H1 (cell line): ENCODE results near the gene CPNE8. TPM values are rescaled to one million over a fixed set of nuclear protein-coding genes. Genes with fewer than 3 reads are reported as not detected.

Experiments used
- EP300 ChIP-seq, 2 experiments: IDR thresholded peaks; 1 replicate in 1 of 2; 2 replicates in 1 of 2; pipeline ENCODE4 v1.6.1; 2011 to 2012; ENCODE audit warnings: low read depth in 2 of 2, low read length in 2 of 2, mild to moderate bottlenecking in 2 of 2, borderline replicate concordance in 1 of 2, inconsistent platforms in 1 of 2, moderate library complexity in 1 of 2
- KDM4A ChIP-seq: IDR thresholded peaks from one replicate; pipeline ENCODE4 v1.7.1; 2012; ENCODE audit warnings: low read depth, mild to moderate bottlenecking, moderate library complexity, low read length, inconsistent platforms; ENCODE audit not compliant: severe bottlenecking
- RAD21 ChIP-seq, 2 experiments: IDR thresholded peaks in 1 of 2; conservative IDR thresholded peaks in 1 of 2; 2 replicates each; pipeline ENCODE4 v1.6.1; 2011; ENCODE audit warnings: low read depth in 2 of 2, low read length in 2 of 2, improper control_type of control experiment in 1 of 2, inconsistent platforms in 1 of 2, mild to moderate bottlenecking in 1 of 2, moderate library complexity in 1 of 2
- RFX5 ChIP-seq: IDR thresholded peaks from 2 replicates; pipeline ENCODE4 v1.6.1; 2011; ENCODE audit warnings: low read depth, low read length, improper control_type of control experiment, borderline replicate concordance
- SAP30 ChIP-seq: fragments of 300-600 bp; sonication (generic); IDR thresholded peaks from 2 replicates; pipeline ENCODE4 v1.7.1; 2012; ENCODE audit warnings: low read length, moderate library complexity, mild to moderate bottlenecking, inconsistent platforms; ENCODE audit not compliant: insufficient read depth, insufficient replicate concordance
- YY1 ChIP-seq: IDR thresholded peaks from 2 replicates; pipeline ENCODE4 v1.6.1; 2011; ENCODE audit warnings: low read depth, mild to moderate bottlenecking, low read length
- polyA plus RNA-seq, 7 experiments: library from polyadenylated mRNA; depleted of rRNA in 3 of 7; stranded (reverse) in 5 of 7; unstranded in 2 of 7; fragments of >200 nt in 5 of 7; fragments of 200-250 nt in 2 of 7; gene quantifications; 1 replicate in 5 of 7; 2 replicates in 1 of 7; 4 replicates in 1 of 7; pipeline versions ENCODE4 v1.2.1 to v1.2.3, GENCODE V29; 2011 to 2013; ENCODE audit warnings: missing spikeins in 2 of 7, mixed read lengths in 2 of 7
- total RNA-seq: library from RNA; stranded (reverse); fragmentation: NEBNext Ultra II Directional; extraction: Animal tissue kit (Norgen Biotek cat#: 25700); gene quantifications from 2 replicates; pipeline ENCODE4 v1.2.1, GENCODE V29; 2021
- TF ChIP-seq, protein P1 (sequence below): fragments of 300-600 bp; sonication (generic); IDR thresholded peaks from 2 replicates; pipeline ENCODE4 v1.7.1; 2012; ENCODE audit warnings: low read length, moderate library complexity, mild to moderate bottlenecking, inconsistent platforms; ENCODE audit not compliant: insufficient replicate concordance

Gene CPNE8
- total and polyA plus RNA-seq, 2 of the 8 experiments (the other 6 are each of a cell fraction or from before 2014, with no cell fraction given) = 2.5 to 6.8 TPM

- TF ChIP-seq, protein P1, sequence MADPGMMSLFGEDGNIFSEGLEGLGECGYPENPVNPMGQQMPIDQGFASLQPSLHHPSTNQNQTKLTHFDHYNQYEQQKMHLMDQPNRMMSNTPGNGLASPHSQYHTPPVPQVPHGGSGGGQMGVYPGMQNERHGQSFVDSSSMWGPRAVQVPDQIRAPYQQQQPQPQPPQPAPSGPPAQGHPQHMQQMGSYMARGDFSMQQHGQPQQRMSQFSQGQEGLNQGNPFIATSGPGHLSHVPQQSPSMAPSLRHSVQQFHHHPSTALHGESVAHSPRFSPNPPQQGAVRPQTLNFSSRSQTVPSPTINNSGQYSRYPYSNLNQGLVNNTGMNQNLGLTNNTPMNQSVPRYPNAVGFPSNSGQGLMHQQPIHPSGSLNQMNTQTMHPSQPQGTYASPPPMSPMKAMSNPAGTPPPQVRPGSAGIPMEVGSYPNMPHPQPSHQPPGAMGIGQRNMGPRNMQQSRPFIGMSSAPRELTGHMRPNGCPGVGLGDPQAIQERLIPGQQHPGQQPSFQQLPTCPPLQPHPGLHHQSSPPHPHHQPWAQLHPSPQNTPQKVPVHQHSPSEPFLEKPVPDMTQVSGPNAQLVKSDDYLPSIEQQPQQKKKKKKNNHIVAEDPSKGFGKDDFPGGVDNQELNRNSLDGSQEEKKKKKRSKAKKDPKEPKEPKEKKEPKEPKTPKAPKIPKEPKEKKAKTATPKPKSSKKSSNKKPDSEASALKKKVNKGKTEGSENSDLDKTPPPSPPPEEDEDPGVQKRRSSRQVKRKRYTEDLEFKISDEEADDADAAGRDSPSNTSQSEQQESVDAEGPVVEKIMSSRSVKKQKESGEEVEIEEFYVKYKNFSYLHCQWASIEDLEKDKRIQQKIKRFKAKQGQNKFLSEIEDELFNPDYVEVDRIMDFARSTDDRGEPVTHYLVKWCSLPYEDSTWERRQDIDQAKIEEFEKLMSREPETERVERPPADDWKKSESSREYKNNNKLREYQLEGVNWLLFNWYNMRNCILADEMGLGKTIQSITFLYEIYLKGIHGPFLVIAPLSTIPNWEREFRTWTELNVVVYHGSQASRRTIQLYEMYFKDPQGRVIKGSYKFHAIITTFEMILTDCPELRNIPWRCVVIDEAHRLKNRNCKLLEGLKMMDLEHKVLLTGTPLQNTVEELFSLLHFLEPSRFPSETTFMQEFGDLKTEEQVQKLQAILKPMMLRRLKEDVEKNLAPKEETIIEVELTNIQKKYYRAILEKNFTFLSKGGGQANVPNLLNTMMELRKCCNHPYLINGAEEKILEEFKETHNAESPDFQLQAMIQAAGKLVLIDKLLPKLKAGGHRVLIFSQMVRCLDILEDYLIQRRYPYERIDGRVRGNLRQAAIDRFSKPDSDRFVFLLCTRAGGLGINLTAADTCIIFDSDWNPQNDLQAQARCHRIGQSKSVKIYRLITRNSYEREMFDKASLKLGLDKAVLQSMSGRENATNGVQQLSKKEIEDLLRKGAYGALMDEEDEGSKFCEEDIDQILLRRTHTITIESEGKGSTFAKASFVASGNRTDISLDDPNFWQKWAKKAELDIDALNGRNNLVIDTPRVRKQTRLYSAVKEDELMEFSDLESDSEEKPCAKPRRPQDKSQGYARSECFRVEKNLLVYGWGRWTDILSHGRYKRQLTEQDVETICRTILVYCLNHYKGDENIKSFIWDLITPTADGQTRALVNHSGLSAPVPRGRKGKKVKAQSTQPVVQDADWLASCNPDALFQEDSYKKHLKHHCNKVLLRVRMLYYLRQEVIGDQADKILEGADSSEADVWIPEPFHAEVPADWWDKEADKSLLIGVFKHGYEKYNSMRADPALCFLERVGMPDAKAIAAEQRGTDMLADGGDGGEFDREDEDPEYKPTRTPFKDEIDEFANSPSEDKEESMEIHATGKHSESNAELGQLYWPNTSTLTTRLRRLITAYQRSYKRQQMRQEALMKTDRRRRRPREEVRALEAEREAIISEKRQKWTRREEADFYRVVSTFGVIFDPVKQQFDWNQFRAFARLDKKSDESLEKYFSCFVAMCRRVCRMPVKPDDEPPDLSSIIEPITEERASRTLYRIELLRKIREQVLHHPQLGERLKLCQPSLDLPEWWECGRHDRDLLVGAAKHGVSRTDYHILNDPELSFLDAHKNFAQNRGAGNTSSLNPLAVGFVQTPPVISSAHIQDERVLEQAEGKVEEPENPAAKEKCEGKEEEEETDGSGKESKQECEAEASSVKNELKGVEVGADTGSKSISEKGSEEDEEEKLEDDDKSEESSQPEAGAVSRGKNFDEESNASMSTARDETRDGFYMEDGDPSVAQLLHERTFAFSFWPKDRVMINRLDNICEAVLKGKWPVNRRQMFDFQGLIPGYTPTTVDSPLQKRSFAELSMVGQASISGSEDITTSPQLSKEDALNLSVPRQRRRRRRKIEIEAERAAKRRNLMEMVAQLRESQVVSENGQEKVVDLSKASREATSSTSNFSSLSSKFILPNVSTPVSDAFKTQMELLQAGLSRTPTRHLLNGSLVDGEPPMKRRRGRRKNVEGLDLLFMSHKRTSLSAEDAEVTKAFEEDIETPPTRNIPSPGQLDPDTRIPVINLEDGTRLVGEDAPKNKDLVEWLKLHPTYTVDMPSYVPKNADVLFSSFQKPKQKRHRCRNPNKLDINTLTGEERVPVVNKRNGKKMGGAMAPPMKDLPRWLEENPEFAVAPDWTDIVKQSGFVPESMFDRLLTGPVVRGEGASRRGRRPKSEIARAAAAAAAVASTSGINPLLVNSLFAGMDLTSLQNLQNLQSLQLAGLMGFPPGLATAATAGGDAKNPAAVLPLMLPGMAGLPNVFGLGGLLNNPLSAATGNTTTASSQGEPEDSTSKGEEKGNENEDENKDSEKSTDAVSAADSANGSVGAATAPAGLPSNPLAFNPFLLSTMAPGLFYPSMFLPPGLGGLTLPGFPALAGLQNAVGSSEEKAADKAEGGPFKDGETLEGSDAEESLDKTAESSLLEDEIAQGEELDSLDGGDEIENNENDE = no peak
- no peak for TF ChIP-seq YY1
- no peak for TF ChIP-seq EP300 (IDR thresholded peaks at IDR 0.05; ENCODE audit: borderline replicate concordance in 1 of 2, low read depth in 2 of 2, low read length in 2 of 2)
- no peak for TF ChIP-seq RAD21 (IDR thresholded peaks at IDR 0.05 in 1 of 2, conservative IDR thresholded peaks at IDR 0.05 in 1 of 2; ENCODE audit: low read depth in 2 of 2, low read length in 2 of 2)
- no peak for TF ChIP-seq RFX5
- no peak for TF ChIP-seq SAP30
- TF ChIP-seq KDM4A = no peak
These were observed 183.7 kb downstream of the CPNE8 start (continued) for GRCh38 chr12:38721611-38722252.
